ENCODE results near the gene MAMDC2.
"Not testable (repeated sequence)": the region's sequence is repeated elsewhere in the genome, so short reads cannot be mapped to it uniquely, and the experiment has no call there.

MAMDC2 gene

DNA sequence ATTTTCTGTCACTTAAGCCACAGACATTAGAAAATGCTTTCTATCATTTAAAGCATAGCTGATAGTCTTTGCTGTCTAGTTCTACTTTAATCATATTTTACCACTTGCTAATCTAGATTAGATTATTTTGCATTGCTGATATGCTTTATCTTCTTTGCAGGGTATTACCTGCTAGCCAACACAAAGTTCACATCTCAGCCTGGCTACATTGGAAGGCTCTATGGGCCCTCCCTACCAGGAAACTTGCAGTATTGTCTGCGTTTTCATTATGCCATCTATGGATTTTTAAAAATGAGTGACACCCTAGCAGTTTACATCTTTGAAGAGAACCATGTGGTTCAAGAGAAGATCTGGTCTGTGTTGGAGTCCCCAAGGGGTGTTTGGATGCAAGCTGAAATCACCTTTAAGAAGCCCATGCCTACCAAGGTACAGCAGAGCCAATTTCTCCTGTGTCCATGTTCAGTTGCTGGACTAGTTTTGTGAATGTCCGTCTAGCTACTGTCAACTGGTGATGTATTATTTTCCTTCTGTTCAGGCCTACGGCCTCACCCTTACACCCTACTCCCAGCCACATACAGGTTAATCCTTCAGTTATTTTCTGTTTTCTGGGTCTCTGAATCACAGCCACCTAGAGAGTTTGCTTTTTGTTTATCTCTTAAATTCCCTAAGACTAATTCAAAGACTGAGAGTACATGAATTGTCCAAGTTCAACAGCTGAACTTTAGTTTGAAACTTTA lies 99.9 kb downstream of the MAMDC2 start:
- DNase-seq, result no peak

DNA sequence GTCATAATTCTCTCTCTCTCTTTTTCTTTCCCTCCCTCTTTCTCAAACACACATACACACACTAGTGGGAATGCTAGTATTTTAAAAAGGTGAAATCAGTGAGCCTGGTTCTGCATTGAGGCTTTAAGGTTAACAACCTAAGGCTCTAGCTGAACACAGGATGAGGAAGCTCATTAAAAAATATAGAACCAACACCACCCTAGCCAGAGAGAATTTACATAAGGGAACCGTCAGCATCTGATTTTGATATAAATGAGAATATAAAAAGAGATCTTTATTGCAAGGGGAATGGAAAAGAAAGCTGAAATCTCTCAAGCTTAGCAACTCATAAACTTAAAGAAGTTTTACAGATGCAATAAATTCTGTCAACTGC lies 100.5 kb downstream of the MAMDC2 start:
- no peak for DNase-seq

DNA sequence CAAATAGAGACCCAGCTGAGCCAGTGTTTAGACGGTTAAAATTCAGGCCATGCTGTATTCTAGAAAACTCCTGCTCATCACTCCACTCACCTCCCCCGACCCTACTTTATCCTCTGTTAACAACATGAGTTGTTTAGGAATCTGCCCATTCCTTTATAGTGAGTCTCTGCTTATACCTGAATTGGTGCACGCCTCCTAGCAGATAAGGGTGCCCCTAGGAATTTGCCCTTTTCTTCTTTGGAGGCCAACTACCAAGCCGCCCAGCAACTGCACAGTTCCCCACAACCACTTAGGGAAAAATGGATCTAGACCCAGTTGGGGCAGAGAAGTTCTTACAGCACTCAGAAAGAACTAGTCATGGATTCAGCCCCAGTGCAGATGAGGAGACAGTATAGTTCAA lies 102.3 kb downstream of the MAMDC2 start:
- DNase-seq, result no peak

DNA sequence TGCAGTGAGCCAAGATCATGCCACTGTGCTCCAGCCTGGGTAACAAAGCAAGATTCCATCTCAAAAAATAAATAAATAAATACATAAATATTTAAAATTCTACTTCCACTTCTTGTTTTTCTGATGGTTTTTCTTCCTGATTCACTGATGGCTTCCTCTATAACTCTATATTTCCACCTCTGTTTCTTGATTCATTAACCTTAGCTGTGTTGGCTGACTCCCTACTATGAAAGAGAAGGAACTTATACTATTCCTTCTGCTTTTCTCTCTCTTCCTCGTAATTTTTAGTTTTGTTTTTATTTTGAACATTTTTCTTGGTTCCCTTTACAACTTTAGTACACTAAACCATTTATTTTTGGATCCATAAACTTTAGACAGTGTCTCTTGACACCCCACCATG lies 103.5 kb downstream of the MAMDC2 start:
- DNase-seq, result no peak

DNA sequence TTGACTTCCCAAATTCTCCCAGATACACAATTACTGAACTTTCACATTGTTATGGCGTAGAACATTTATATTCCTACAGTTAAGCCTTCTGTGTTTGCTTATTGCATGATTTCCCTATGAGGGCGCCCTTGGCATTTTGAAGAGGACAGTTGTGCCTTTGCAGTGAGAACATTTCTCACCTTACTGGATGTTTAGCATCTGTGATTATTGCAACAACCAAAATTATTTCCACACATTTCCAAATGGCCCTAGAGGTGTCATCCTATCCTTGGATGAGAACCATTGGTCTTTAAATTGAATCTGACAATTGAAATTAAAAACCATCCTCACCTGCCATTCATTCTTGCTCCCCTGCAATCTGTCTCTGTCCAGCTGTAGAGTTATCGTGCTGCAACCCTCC lies 104.0 kb downstream of the MAMDC2 start:
- no peak for DNase-seq

DNA sequence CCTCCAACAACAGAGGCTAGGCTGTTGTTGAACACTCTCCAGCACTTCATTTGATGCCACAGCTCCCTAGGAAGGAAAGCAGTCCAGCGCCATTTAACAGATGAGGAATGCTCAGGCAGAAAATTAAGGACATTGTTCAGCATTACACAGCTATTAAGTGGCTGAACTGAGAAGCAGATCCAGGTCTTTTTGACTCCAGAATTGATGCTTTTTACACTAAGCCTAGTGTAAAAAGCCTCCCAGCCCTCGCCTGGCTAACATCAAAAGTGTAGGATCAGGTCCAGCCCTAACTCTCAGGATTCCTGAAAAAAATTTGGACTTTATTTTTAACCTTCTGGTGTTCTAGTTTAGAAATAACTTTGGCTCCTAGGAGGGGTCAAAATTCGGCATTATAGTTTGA lies 108.7 kb downstream of the MAMDC2 start:
- DNase-seq, result no peak

DNA sequence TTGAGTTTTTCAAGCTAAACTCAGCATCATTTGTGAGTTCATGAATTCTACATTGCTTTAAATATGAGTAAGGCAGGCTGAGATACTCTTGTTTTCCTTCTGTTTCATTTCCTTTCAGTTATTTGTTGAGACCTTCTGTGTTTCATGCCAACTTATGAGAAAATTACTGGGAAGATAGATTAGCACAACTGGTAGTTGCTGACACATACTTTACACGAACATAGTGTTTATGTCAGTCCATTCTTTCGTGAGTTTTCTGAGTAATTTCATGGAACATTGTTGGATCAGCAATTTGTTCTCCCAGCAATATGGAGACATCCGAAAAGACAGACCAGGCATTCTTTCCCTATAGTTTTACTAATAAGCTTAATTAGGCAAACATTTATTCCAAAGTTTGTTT lies 113.1 kb downstream of the MAMDC2 start:
- no peak for DNase-seq

DNA sequence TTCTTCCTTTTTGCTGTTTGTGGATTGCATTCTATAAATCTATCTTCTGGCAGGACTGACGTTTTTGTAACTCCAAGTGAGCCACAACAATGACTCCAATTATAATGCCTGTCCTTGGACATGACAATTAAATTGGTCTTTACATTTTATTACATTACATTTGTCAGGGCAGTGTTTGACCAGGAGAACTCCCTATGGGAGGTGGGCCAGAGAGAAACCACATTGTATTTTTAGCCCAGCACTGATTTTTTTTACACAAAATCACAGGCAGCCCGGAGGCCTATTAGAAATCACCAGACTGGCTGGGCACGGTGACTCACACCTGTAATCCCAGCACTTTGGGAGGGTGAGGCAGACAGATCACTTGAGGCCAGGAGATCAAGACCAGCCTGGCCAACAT lies 116.0 kb downstream of the MAMDC2 start:
- DNase-seq, result no peak

DNA sequence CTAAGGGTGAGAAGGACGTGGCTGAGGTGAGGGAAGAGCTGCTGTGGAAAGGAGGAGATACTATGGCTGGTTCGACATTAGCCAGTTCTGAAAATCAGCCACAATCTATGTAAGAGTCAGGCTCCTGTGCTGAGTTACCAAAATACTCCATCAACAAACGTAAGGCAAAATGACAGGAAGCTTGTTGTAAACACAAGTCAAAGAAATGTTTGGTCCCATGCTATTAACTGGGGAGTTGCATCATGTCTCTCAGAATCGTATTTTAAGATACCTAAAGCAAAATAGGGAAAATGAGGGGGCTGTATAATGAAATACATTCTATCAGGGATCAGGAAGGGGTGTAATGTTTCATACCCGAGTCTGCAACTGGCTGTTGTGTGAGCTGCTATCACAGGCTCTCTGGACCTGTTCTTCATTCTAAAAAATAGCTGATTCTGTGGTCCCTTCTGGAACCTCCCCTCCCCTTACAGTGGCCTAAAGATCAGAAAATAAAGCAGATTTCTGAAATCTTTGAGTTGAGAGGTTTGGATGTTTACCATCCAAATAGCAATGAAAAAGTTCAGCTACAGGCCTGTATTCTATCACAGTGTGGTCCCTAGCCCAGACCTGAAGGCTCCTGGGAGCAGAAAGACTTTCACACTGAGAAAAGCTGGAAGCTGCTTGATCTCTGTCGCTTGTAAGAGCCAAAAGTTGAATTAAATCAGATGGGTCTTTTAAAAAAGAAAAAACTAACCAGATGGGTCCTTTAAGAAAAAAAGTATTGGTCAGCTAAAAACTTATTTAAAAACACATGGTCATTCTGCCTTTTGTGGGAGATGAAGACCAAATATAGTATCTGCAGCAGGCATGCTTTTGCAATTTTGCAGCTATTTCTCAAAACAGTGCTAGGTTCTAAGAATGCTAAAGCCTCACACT lies 117.3 kb downstream of the MAMDC2 start:
- DNase-seq, result no peak

DNA sequence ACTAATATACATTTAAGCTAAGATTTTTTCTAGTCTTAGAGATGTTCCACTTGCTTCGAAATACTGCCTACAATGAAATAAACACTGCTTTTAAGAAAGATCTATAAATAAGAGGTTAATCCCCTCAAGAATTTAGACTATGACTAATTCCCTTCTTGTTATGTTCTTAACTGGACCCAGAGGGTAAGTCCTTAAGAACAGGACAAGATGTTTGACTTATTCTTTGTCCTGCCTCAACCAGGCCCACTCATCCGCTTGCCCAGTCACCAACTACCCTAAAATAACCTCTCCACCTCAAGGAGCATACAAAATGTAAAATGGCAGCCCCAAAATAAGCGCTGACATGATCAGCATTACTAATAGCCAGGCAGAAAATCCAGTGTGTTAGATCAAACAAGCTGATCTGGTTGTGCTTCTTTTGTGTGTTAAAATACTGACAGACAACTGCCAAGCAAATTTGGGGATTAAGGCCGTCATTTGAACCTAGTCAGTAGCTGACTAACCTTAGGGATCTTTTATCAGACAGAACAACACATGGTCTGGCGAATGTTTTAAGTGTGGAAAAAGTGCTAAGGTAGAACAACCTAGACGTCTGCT lies 121.5 kb downstream of the MAMDC2 start:
- DNase-seq, result no peak

DNA sequence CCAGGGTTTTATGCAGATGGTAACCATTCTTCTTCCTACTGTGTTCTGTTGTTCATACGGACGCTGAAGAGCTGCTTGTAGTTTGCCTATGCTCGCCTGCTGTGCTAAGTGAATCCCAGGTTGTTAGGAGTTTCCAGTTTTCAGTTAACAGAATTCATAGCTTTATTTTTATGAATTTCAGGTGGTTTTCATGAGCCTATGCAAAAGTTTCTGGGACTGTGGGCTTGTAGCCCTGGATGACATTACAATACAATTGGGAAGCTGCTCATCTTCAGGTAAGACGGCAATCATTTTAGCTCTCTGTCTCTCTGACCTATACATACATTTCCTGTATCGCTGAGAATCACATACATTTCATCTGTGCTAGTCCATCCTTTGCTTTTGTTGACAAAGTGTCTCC lies 124.9 kb downstream of the MAMDC2 start:
- DNase-seq, result no peak

DNA sequence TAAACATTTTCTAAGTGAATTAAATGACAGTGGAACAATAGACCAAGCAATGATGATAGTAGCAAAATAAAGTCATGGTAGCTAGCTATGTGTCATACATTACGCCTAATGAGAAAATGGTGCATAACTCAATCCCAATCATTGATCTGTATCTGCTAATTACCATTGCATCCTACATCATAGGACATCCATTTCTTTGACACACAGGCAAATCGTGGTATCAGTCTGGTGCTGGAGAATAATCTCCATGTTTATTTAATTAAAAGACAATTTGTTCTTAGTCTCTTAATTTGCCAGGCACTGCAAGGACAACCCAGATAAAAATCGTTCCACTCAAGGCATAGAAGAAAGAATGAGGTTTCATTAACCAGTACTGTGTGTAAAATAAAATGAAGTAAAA lies 125.6 kb downstream of the MAMDC2 start:
- DNase-seq, result no peak

DNA sequence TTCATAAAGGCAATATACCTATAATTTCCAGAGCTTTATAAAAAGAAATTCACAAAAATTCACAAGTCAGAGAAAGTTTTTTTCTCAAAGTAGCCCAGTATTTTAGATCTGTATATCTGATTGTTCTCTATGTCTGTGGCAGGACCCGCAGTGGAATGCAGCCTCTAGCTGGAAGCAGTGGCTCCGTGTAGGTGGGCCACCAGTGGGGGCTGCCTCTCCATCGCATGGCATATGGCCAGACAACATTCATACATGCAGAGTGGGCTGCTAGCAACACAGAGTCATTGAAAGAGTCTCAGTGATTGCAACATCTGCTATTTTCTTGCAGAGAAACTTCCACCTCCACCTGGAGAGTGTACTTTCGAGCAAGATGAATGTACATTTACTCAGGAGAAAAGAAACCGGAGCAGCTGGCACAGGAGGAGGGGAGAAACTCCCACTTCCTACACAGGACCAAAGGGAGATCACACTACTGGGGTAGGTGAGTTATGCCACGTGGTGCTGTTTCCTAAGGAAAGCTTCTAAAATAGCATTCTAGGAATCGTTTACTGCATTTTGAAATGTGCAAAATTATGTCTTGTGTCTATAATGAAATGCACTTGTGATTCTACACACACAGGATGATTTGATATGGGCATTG lies 126.6 kb downstream of the MAMDC2 start:
- no peak for DNase-seq

DNA sequence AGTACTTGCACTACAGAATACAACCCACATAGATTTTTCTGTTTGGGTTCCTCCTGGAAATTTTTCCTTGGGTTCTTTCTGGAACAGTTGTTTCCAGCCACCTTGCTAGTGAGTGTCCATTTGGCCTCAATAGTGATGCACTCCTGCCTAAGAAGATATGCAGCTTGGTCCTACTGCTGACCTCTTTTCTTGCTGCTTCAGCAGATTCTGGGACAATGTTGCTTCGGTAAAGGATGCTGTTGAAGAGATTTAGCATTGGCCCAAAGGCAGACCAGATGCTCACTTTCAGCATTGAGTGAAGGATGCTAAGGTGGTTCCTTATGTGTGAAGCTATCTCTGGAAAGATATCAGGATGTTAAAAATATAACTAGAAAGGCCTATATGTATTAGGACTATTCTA lies 128.9 kb downstream of the MAMDC2 start:
- DNase-seq, result no peak

DNA sequence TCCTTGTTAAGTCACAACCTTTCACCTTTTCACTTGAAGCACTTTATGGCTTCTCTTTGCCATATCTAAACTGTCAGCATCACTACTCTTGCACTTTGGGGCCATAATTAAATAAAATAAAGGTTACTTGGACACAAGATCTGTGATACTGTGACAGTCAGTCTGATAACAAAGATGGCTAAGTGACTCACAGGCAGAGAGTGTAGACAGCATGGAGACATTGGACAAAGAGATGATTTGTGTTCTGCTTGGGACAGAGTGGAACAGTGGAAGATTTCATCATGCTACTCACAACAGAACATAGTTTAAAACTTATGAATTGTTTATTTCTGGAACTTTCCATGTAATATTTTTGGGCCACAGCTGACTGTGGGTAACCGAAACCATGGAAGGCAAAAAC lies 133.5 kb downstream of the MAMDC2 start:
- no peak for DNase-seq

DNA sequence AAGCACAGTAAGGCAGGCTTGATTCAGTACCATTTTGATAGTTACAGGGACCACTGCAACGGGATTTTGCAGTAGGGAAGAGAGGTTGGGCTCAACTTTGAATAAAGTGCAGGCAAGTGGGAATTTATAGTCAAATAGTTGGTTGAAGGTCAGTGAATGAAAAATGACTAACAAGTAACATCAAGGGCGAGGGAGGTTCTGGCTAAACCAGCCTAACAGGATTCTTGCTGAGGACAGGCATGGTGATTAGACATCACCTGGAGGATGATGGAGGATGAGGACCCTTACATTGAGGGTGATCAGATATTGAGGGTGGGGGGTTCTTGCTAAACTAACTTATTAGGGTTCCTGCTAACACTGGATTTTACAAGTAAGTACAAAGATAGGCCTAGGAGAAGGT lies 149.1 kb downstream of the MAMDC2 start:
- no peak for DNase-seq

DNA sequence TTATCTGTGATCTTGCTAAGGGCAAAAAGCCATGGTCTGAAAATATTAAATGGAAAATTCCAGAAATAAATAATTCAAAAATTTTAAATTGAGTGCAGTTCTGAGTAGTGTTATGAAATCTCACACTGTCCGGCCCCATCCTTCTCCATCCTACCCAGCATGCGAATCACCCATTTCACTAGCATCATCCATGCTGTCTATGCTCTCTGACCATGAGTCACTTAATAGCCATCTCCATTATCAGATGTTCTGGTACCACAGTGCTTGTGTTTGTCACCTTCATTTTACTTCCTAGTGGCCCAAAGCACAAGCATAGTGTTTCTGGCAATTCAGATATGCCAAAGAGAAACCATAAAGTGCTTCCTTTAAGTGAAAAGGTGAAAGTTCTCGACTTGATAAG lies 151.8 kb downstream of the MAMDC2 start:
- no peak for DNase-seq

DNA sequence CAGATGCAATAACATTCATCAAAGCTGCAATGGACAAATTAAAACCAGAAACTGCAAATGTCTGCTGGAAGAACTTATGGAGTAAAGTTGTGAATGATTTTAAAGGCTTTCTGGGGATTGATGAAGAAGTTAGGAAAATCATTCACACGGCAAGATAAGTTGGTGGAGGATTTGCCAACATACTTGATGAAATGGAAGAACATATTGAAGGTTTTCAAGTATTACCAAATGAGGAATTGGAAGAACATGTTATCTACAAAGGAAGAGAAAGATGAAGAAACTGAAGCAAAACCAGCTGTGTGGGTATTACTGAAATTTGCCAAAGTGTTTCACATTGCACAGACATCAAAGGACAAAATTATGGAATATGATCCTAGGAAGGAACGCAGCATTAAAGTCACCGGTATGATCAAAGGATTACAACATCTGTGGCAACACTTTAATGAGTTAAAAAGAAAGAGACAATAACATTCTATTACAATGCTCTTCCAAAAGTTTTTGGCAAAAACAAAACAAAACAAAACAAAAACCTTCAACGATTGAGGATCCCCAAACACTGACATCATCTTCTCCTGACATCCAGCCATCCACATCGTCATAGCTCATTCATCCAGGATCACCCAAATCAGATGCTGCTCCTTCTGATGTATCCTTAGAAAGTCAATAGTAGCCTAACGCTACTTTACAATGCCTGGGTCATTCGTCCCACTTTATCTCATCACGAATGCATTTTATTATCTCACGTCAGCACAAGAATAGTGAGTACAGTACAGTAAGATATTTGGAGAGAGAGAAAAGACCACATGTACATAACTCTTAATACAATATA lies 153.8 kb downstream of the MAMDC2 start:
- DNase-seq, result no peak

DNA sequence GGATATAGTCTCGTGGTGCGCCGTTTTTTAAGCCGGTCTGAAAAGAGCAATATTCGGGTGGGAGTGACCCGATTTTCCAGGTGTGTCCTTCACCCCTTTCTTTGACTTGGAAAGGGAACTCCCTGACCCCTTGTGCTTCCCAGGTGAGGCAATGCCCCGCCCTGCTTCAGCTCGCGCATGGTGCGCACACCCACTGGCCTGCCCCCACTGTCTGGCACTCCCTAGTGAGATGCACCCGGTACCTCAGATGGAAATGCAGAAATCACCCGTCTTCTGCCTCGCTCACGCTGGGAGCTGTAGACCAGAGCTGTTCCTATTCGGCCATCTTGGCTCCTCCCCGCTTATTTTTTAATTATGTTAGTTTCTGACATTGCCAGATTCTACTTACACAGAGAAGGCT lies 161.1 kb downstream of the MAMDC2 start:
- not testable (repeated sequence) for DNase-seq

DNA sequence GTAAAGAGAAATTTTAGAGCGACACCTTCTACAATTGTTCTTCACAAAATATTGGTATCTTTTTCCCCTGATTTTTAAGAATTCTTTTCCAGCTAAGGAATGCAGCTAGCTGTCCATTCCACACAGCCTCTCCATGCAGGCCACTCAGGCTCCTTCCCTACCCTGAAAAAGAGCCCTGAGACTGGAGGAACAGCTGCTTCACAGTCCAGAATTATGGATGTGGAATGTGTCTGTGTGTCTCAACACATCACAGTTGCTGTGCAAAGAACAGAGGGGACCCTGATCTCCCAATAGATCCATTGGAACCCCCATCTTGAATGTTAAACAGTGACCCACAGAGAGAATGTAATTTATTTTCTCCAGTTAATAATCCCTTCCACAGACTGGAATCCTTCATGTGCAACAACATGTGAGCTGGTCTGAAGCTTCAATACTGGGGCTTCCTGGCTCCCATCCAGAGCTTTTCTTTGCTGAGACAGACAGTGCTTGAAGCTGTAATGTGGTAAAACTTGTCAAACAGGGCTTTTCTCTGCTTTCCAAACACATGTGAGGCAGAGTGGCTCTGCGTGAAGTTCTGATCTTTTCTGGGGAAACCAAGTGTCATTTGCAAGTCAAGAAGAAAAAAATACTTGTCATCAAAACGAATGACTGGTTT lies 161.8 kb downstream of the MAMDC2 start:
- no peak for DNase-seq

DNA sequence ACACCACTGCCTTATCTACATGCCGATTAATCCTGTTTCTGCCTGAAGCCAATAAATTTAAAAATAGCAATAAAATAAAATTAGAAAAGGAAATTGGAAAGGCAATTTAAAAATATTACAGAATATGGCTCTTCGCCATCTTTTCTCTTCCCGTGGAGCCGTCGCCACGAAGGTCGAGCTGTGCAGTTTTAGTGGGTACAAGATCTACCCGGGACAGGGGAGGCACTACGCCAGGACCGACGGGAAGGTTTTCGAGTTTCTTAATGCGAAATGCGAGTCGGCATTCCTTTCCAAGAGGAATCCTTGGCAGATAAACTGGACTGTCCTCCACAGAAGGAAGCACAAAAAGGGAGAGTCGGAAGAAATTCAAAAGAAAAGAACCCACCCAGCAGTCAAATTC lies 173.4 kb downstream of the MAMDC2 start:
- no peak for DNase-seq

DNA sequence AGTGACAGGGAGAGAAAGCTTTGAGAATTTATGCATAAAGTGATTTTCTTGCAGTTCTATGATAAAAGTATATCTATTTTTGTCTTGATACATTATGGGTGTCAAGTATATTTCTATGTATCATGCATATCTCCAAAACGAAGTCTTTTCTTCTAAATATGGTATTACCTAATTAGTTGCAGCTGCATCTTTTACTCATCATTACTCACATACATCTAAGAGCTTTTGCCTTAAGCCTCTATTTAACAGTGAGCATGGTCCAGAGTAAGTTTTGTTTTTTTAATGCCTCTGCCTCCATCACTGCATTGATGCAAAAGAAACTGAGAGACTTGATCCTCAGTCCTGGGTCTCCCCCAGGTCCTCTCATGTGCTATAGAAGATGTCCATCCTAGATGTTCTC lies 175.1 kb downstream of the MAMDC2 start:
- DNase-seq, result no peak

All from MV-4-11 (cell line).